OCI-LY1 (cell line): ENCODE results near the gene MRPL36.

Source experiments
- H2AFZ ChIP-seq: fragments of 200-600 bp; sonication (generic), shearing (Covaris generic); 2 replicates; pipeline ENCODE4 v1.6.0; 2014; ENCODE audit warnings: antibody characterized with exemption, mild to moderate bottlenecking, low read length
- H3F3A ChIP-seq: fragments of 200-600 bp; sonication (generic), shearing (Covaris generic); 2 replicates; pipeline ENCODE4 v1.6.0; 2014; ENCODE audit warnings: mild to moderate bottlenecking, antibody characterized with exemption, low read length, moderate library complexity; ENCODE audit not compliant: insufficient read depth
- H3K27ac ChIP-seq: fragments of 200-600 bp; sonication (generic); 2 replicates; pipeline ENCODE4 v1.5.1; 2014; ENCODE audit warnings: low read length, mixed run types, mild to moderate bottlenecking, low read depth; ENCODE audit not compliant: poor library complexity, severe bottlenecking
- H3K27me3 ChIP-seq: fragments of 200-600 bp; sonication (generic); 2 replicates; pipeline ENCODE4 v1.6.0; 2014; ENCODE audit warnings: antibody characterized with exemption, mild to moderate bottlenecking, low read length, moderate library complexity; ENCODE audit not compliant: insufficient read depth
- H3K36me3 ChIP-seq: fragments of 200-600 bp; sonication (generic); 2 replicates; pipeline ENCODE4 v1.6.1; 2014; ENCODE audit warnings: mild to moderate bottlenecking, antibody characterized with exemption, low read length, moderate library complexity, mixed read lengths; ENCODE audit not compliant: insufficient read depth
- H3K4me1 ChIP-seq: fragments of 200-600 bp; sonication (generic); 2 replicates; pipeline ENCODE4 v1.5.1; 2014; ENCODE audit warnings: mild to moderate bottlenecking, low read length, moderate library complexity; ENCODE audit not compliant: insufficient read depth, severe bottlenecking
- H3K4me2 ChIP-seq: fragments of 200-600 bp; sonication (generic), shearing (Covaris generic); 2 replicates; pipeline ENCODE4 v1.6.1; 2014; ENCODE audit warnings: low read length
- H3K4me3 ChIP-seq: fragments of 200-600 bp; sonication (generic); 2 replicates; pipeline ENCODE4 v1.5.1; 2014; ENCODE audit warnings: low read length, low read depth, mild to moderate bottlenecking, mixed read lengths; ENCODE audit not compliant: poor library complexity, severe bottlenecking
- H3K79me2 ChIP-seq: fragments of 200-600 bp; shearing (Covaris generic); 2 replicates; pipeline ENCODE4 v1.6.1; 2016; ENCODE audit warnings: mixed run types, low read length, mixed read lengths; ENCODE audit not compliant: insufficient read depth
- H3K9ac ChIP-seq: fragments of 200-600 bp; sonication (generic), shearing (Covaris generic); 2 replicates; pipeline ENCODE4 v1.6.1; 2014; ENCODE audit warnings: mild to moderate bottlenecking, low read length, mixed read lengths
- H3K9me2 ChIP-seq: fragments of 200-600 bp; sonication (generic), shearing (Covaris generic); 2 replicates; pipeline ENCODE4 v1.6.1; 2014; ENCODE audit warnings: low read depth, mild to moderate bottlenecking, low read length, mixed read lengths
- H3K9me3 ChIP-seq: fragments of 200-600 bp; shearing (Covaris generic); 2 replicates; pipeline ENCODE4 v1.6.1; 2014; ENCODE audit warnings: low read length, mixed read lengths
- H4K20me1 ChIP-seq: fragments of 200-600 bp; sonication (generic), shearing (Covaris generic); 2 replicates; pipeline ENCODE4 v1.6.0; 2016; ENCODE audit warnings: mild to moderate bottlenecking, low read length; ENCODE audit not compliant: insufficient read depth
- EZH2 ChIP-seq: fragments of 200-600 bp; sonication (generic), shearing (Covaris generic); IDR thresholded peaks from 2 replicates; pipeline ENCODE4 v1.8.0; 2017; ENCODE audit warnings: borderline replicate concordance, mixed run types, mild to moderate bottlenecking, antibody characterized with exemption, low read length, moderate library complexity, mixed read lengths
- TF ChIP-seq, protein P1 (sequence below): fragments of 200-600 bp; sonication (generic), shearing (Covaris generic); IDR thresholded peaks from 2 replicates; pipeline ENCODE4 v1.5.1; 2017; ENCODE audit warnings: mild to moderate bottlenecking, antibody characterized with exemption, low read length, moderate library complexity, mixed read lengths

Gene MRPL36

DNA sequence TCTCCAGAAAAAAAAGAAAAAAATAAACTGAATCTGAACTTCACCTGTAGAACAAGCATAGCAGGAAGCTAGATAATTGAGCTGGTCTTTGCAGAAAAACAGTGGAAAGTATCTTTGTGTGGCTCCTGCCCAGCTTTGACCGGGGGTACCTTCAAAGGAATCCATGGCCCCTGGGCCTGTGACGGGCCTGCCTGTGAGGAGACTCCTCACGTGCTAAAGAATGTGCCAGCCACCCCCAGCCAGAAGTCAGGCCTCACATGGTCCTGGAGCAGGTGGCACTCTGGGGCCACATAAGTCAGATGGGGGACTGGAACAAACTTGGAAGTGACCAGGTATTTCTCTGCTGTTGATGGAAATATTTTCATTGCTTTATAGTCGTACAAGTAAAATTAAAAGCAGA lies 5.7 kb upstream of the MRPL36 start:
- no peaks in the 10 kb centered on the region for H4K20me1 ChIP-seq
- H3K27me3 ChIP-seq = no peaks in the 10 kb centered on the region
- H3K4me3 ChIP-seq = no peak overlapping the region
- H3K9me2 ChIP-seq = no peaks in the 10 kb centered on the region
- H3K4me1 ChIP-seq = peaks cover 16% of the 10 kb centered on the region
- no peak overlapping the region for H3K4me2 ChIP-seq
- H3F3A ChIP-seq = no peaks in the 10 kb centered on the region
- no peak overlapping the region for H3K9ac ChIP-seq
- peaks cover 20% of the 10 kb centered on the region for H3K79me2 ChIP-seq
- TF ChIP-seq, protein P1, sequence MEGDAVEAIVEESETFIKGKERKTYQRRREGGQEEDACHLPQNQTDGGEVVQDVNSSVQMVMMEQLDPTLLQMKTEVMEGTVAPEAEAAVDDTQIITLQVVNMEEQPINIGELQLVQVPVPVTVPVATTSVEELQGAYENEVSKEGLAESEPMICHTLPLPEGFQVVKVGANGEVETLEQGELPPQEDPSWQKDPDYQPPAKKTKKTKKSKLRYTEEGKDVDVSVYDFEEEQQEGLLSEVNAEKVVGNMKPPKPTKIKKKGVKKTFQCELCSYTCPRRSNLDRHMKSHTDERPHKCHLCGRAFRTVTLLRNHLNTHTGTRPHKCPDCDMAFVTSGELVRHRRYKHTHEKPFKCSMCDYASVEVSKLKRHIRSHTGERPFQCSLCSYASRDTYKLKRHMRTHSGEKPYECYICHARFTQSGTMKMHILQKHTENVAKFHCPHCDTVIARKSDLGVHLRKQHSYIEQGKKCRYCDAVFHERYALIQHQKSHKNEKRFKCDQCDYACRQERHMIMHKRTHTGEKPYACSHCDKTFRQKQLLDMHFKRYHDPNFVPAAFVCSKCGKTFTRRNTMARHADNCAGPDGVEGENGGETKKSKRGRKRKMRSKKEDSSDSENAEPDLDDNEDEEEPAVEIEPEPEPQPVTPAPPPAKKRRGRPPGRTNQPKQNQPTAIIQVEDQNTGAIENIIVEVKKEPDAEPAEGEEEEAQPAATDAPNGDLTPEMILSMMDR = no peak
- no peak for TF ChIP-seq EZH2
- no peak overlapping the region for H3K27ac ChIP-seq
- no peak overlapping the region for H2AFZ ChIP-seq
- no peaks in the 10 kb centered on the region for H3K9me3 ChIP-seq
- peaks cover 80% of the 10 kb centered on the region for H3K36me3 ChIP-seq

- H3K9me2 ChIP-seq = no peaks in the 10 kb centered on the region
- H3K36me3 ChIP-seq = peaks cover 68% of the 10 kb centered on the region
- H3K9me3 ChIP-seq = no peaks in the 10 kb centered on the region
- H3K79me2 ChIP-seq = peaks cover 20% of the 10 kb centered on the region
- H3K9ac ChIP-seq = no peak overlapping the region
- H3K4me3 ChIP-seq = no peak overlapping the region
- no peak overlapping the region for H2AFZ ChIP-seq
- no peaks in the 10 kb centered on the region for H4K20me1 ChIP-seq
- H3K4me1 ChIP-seq = peaks cover 16% of the 10 kb centered on the region
- no peak for TF ChIP-seq EZH2
- TF ChIP-seq, protein P1 = no peak
- no peak overlapping the region for H3K4me2 ChIP-seq
- H3K27ac ChIP-seq = no peak overlapping the region
- no peaks in the 10 kb centered on the region for H3K27me3 ChIP-seq
- H3F3A ChIP-seq = no peaks in the 10 kb centered on the region
Measured at GRCh38 chr5:1804001-1804690, 4.5 kb upstream of the MRPL36 start.

GRCh38 chr5:1803192-1803591 lies 3.6 kb upstream of the MRPL36 start:
- Histone ChIP-seq H4K20me1 (no peaks in the 10 kb centered on the region), H3K4me2 (no peak overlapping the region), H3K79me2 (peaks cover 18% of the 10 kb centered on the region), H3K9me3 (no peaks in the 10 kb centered on the region), H3K4me1 (peaks cover 24% of the 10 kb centered on the region), H3K27me3 (no peaks in the 10 kb centered on the region), H3K4me3 (no peak overlapping the region), H3K27ac (no peak overlapping the region), H3K36me3 (peaks cover 66% of the 10 kb centered on the region), H3F3A (no peaks in the 10 kb centered on the region), H2AFZ (no peak overlapping the region), H3K9ac (no peak overlapping the region), H3K9me2 (no peaks in the 10 kb centered on the region)
- TF ChIP-seq, protein P1 = no peak
- no peak for TF ChIP-seq EZH2
